SK-N-SH treated with all-trans-retinoic acid at 6 μM for 48 hours (cell line): Measurements from ENCODE around the gene FRAS1.

ENCODE experiments used
- ATAC-seq: fragments of 200-7000 bp; cut with Tn5 transposase; 3 replicates; pipeline ENCODE4 v1.9.1; 2020; ENCODE audit warnings: mild to moderate bottlenecking, moderate library complexity
- BACH2 ChIP-seq: fragments of 250-450 bp; sonication (Bioruptor Pico); IDR thresholded peaks from 2 replicates; pipeline ENCODE4 v1.9.0; 2021; ENCODE audit warnings: mild to moderate bottlenecking, borderline replicate concordance
- CREB5 ChIP-seq: fragments of 250-450 bp; sonication (Bioruptor Pico); IDR thresholded peaks from 2 replicates; pipeline ENCODE4 v1.5.1; 2020; ENCODE audit warnings: low read depth, mild to moderate bottlenecking, moderate library complexity
- ESRRG ChIP-seq: fragments of 250-450 bp; sonication (Bioruptor Pico); IDR thresholded peaks from 2 replicates; pipeline ENCODE4 v1.6.1; 2021; ENCODE audit warnings: mild to moderate bottlenecking
- GLIS3 ChIP-seq: fragments of 250-450 bp; sonication (Bioruptor Pico); IDR thresholded peaks from 2 replicates; pipeline ENCODE4 v1.5.0; 2020; ENCODE audit warnings: mild to moderate bottlenecking, moderate library complexity
- ISL1 ChIP-seq: fragments of 250-450 bp; sonication (Bioruptor Pico); IDR thresholded peaks from 2 replicates; pipeline ENCODE4 v2.1.2; 2022; ENCODE audit warnings: mild to moderate bottlenecking, moderate library complexity
- OSR1 ChIP-seq: fragments of 250-450 bp; sonication (Bioruptor Pico); IDR thresholded peaks from 2 replicates; pipeline ENCODE4 v1.8.0; 2022; ENCODE audit warnings: moderate library complexity, mild to moderate bottlenecking, inconsistent platforms
- PATZ1 ChIP-seq: fragments of 250-450 bp; sonication (Bioruptor Pico); IDR thresholded peaks from 2 replicates; pipeline ENCODE4 v1.8.0; 2020; ENCODE audit warnings: mild to moderate bottlenecking, moderate library complexity, borderline replicate concordance
- PPARA ChIP-seq: fragments of 250-450 bp; sonication (Bioruptor Pico); IDR thresholded peaks from 2 replicates; pipeline ENCODE4 v1.5.0; 2020; ENCODE audit warnings: mild to moderate bottlenecking, borderline replicate concordance
- SNAI2 ChIP-seq: fragments of 250-450 bp; sonication (Bioruptor Pico); IDR thresholded peaks from 2 replicates; pipeline ENCODE4 v1.5.0; 2020; ENCODE audit warnings: mild to moderate bottlenecking, moderate library complexity
- TOX ChIP-seq: fragments of 250-450 bp; sonication (Bioruptor Pico); IDR thresholded peaks from 2 replicates; pipeline ENCODE4 v1.8.0; 2021; ENCODE audit warnings: mild to moderate bottlenecking, moderate library complexity, borderline replicate concordance
- TSHZ2 ChIP-seq: fragments of 250-450 bp; sonication (Bioruptor Pico); IDR thresholded peaks from 2 replicates; pipeline ENCODE4 v1.5.0; 2020; ENCODE audit warnings: mild to moderate bottlenecking, moderate library complexity
- ZFP3 ChIP-seq: fragments of 250-450 bp; sonication (Bioruptor Pico); IDR thresholded peaks from 2 replicates; pipeline ENCODE4 v1.5.0; 2020; ENCODE audit warnings: mild to moderate bottlenecking, moderate library complexity
- ZFP30 ChIP-seq: fragments of 450-650 bp; formaldehyde crosslinking; IDR thresholded peaks from 2 replicates; pipeline ENCODE4 v1.5.0; 2022; ENCODE audit warnings: mild to moderate bottlenecking, moderate library complexity
- ZNF565 ChIP-seq: fragments of 450-650 bp; formaldehyde crosslinking; conservative IDR thresholded peaks from 2 replicates; pipeline ENCODE4 v1.5.0; 2020; ENCODE audit warnings: low read depth, mild to moderate bottlenecking, moderate library complexity
- ZNF70 ChIP-seq: fragments of 450-650 bp; formaldehyde crosslinking; IDR thresholded peaks from 2 replicates; pipeline ENCODE4 v1.5.0; 2020; ENCODE audit warnings: mild to moderate bottlenecking, moderate library complexity
- ZNF8 ChIP-seq: fragments of 450-650 bp; formaldehyde crosslinking; IDR thresholded peaks from 2 replicates; pipeline ENCODE4 v1.5.0; 2020; ENCODE audit warnings: mild to moderate bottlenecking, moderate library complexity
- TF ChIP-seq, protein P1 (sequence below): fragments of 250-450 bp; sonication (Bioruptor Pico); IDR thresholded peaks from 2 replicates; pipeline ENCODE4 v1.8.0; 2021; ENCODE audit warnings: low read depth, mild to moderate bottlenecking, moderate library complexity, borderline replicate concordance
- TF ChIP-seq, protein P2 (sequence below): fragments of 250-450 bp; sonication (Bioruptor Pico); IDR thresholded peaks from 2 replicates; pipeline ENCODE4 v1.5.1; 2021; ENCODE audit warnings: mild to moderate bottlenecking, moderate library complexity

The FRAS1 gene

DNA sequence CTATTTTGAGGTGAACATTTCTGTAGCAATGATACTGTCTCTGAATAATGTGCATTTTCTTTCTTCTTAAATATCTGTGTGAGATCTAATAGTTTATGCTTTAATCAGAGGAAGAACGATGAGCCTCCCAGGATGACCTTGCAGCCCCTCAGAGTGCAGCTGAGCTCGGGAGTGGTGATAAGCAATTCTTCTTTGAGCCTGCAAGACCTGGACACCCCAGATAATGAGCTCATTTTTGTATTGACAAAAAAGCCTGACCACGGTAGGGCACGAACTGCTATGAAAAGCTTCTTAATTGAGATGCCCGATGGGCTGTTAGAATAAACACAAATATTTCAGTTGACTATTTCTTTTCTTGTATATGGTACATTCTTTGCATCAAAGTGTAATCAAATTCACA is 389.5 kb downstream of the FRAS1 start:
- ATAC-seq, result no peak
- TF ChIP-seq ESRRG (CRISPR knock-in tag), result no peak
- TF ChIP-seq, protein P1, sequence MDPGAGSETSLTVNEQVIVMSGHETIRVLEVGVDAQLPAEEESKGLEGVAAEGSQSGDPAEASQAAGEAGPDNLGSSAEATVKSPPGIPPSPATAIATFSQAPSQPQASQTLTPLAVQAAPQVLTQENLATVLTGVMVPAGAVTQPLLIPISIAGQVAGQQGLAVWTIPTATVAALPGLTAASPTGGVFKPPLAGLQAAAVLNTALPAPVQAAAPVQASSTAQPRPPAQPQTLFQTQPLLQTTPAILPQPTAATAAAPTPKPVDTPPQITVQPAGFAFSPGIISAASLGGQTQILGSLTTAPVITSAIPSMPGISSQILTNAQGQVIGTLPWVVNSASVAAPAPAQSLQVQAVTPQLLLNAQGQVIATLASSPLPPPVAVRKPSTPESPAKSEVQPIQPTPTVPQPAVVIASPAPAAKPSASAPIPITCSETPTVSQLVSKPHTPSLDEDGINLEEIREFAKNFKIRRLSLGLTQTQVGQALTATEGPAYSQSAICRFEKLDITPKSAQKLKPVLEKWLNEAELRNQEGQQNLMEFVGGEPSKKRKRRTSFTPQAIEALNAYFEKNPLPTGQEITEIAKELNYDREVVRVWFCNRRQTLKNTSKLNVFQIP (CRISPR knock-in tag), result no peak
- no peak for TF ChIP-seq BACH2
- no peak for TF ChIP-seq OSR1 (CRISPR knock-in tag)
- TF ChIP-seq PATZ1 (CRISPR knock-in tag), result no peak
- TF ChIP-seq, protein P2, sequence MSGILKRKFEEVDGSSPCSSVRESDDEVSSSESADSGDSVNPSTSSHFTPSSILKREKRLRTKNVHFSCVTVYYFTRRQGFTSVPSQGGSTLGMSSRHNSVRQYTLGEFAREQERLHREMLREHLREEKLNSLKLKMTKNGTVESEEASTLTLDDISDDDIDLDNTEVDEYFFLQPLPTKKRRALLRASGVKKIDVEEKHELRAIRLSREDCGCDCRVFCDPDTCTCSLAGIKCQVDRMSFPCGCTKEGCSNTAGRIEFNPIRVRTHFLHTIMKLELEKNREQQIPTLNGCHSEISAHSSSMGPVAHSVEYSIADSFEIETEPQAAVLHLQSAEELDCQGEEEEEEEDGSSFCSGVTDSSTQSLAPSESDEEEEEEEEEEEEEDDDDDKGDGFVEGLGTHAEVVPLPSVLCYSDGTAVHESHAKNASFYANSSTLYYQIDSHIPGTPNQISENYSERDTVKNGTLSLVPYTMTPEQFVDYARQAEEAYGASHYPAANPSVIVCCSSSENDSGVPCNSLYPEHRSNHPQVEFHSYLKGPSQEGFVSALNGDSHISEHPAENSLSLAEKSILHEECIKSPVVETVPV (CRISPR knock-in tag), result no peak
- no peak for TF ChIP-seq GLIS3
- no peak for TF ChIP-seq ZNF8 (CRISPR knock-in tag)
- TF ChIP-seq ZNF565 (CRISPR knock-in tag), result no peak
- TF ChIP-seq SNAI2 (CRISPR knock-in tag), result no peak
- TF ChIP-seq CREB5 (CRISPR knock-in tag), result no peak
- no peak for TF ChIP-seq ZNF70 (CRISPR knock-in tag)
- no peak for TF ChIP-seq TOX (CRISPR knock-in tag)
- TF ChIP-seq ZFP3, result no peak

DNA sequence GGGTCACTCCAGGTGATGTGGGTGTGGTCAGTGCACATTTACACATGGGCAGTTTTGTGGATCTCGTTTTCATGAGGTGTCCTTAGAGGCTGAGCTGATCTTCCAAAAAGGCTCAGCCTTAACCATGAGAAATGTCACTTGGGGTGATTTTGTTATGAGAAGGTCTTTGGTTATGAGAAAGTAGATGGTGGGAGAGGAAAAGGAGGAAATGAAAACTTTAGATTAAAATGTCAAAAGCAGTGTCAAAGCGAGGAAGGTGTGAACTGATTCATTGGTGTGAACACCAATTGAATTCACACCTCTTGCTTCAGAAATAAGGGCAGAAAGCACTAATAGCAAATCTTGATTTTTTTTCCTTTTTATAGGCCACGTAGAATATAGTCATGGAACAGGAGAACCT is 394.3 kb downstream of the FRAS1 start:
- TF ChIP-seq PPARA (no peak), PATZ1 (CRISPR knock-in tag) (no peak), ZFP30 (CRISPR knock-in tag) (no peak), SNAI2 (CRISPR knock-in tag) (no peak), CREB5 (CRISPR knock-in tag) (no peak), ISL1 (CRISPR knock-in tag) (no peak), ZNF565 (CRISPR knock-in tag) (no peak)
- TF ChIP-seq, protein P1 (CRISPR knock-in tag), result no peak
- no peak for ATAC-seq

GRCh38 chr4:78454016-78454415 is 396.9 kb downstream of the FRAS1 start:
- ATAC-seq, result no peak
- no peak for TF ChIP-seq ZNF565 (CRISPR knock-in tag)
- no peak for TF ChIP-seq TSHZ2 (CRISPR knock-in tag)
- TF ChIP-seq, all 23 proteins: peak for 0
